ENCODE data around the gene ADAM17.
"Not testable (repeated sequence)": the region's sequence is repeated elsewhere in the genome, so short reads cannot be mapped to it uniquely, and the experiment has no call there.

DNA sequence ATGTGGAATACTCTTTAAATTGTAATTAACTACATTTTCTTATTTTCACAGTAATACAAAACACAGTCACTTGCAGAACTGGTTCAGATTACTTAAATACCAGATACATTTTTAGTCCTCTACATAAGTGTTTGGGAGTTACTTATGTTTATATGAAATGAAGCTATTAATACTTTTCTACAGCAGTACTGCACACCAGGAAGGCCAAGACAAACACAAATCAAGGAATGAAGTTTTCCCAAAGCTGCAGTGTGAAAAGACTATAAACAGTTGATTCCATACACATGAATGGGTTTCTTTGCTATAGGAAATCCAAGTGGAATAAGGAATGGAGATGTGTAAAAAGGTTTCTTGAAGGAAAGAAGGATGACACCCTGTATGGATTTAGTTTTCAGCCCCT lies 29.3 kb upstream of the ADAM17 start:
- not testable (repeated sequence) for TF ChIP-seq RAD21 (conservative IDR thresholded peaks at IDR 0.05); TAF1 (IDR thresholded peaks at IDR 0.05; ENCODE audit: low read depth); SMC3 (conservative IDR thresholded peaks at IDR 0.05; ENCODE audit: poor library complexity); EZH2 (IDR thresholded peaks at IDR 0.05; ENCODE audit: borderline replicate concordance, insufficient read depth, low read length, poor library complexity, severe bottlenecking); EP300 (conservative IDR thresholded peaks at IDR 0.05; ENCODE audit: poor library complexity, severe bottlenecking); POLR2AphosphoS5 (IDR thresholded peaks at IDR 0.05)
- TF ChIP-seq, protein P1, sequence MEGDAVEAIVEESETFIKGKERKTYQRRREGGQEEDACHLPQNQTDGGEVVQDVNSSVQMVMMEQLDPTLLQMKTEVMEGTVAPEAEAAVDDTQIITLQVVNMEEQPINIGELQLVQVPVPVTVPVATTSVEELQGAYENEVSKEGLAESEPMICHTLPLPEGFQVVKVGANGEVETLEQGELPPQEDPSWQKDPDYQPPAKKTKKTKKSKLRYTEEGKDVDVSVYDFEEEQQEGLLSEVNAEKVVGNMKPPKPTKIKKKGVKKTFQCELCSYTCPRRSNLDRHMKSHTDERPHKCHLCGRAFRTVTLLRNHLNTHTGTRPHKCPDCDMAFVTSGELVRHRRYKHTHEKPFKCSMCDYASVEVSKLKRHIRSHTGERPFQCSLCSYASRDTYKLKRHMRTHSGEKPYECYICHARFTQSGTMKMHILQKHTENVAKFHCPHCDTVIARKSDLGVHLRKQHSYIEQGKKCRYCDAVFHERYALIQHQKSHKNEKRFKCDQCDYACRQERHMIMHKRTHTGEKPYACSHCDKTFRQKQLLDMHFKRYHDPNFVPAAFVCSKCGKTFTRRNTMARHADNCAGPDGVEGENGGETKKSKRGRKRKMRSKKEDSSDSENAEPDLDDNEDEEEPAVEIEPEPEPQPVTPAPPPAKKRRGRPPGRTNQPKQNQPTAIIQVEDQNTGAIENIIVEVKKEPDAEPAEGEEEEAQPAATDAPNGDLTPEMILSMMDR (IDR thresholded peaks at IDR 0.05; ENCODE audit: poor library complexity, severe bottlenecking), result not testable (repeated sequence)
- TF ChIP-seq, protein P2, sequence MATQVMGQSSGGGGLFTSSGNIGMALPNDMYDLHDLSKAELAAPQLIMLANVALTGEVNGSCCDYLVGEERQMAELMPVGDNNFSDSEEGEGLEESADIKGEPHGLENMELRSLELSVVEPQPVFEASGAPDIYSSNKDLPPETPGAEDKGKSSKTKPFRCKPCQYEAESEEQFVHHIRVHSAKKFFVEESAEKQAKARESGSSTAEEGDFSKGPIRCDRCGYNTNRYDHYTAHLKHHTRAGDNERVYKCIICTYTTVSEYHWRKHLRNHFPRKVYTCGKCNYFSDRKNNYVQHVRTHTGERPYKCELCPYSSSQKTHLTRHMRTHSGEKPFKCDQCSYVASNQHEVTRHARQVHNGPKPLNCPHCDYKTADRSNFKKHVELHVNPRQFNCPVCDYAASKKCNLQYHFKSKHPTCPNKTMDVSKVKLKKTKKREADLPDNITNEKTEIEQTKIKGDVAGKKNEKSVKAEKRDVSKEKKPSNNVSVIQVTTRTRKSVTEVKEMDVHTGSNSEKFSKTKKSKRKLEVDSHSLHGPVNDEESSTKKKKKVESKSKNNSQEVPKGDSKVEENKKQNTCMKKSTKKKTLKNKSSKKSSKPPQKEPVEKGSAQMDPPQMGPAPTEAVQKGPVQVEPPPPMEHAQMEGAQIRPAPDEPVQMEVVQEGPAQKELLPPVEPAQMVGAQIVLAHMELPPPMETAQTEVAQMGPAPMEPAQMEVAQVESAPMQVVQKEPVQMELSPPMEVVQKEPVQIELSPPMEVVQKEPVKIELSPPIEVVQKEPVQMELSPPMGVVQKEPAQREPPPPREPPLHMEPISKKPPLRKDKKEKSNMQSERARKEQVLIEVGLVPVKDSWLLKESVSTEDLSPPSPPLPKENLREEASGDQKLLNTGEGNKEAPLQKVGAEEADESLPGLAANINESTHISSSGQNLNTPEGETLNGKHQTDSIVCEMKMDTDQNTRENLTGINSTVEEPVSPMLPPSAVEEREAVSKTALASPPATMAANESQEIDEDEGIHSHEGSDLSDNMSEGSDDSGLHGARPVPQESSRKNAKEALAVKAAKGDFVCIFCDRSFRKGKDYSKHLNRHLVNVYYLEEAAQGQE (IDR thresholded peaks at IDR 0.05; ENCODE audit: borderline replicate concordance), result not testable (repeated sequence)
